SU-DHL-6 (cell line): ENCODE measurements around the gene LDLRAD3.

Source experiments
- H2AFZ ChIP-seq: fragments of 200-600 bp; sonication (generic); 2 replicates; pipeline ENCODE4 v1.6.1; 2014; ENCODE audit warnings: low read depth, mild to moderate bottlenecking, moderate library complexity, mixed read lengths, antibody characterized with exemption, low read length; ENCODE audit not compliant: severe bottlenecking
- H3F3A ChIP-seq: fragments of 200-600 bp; shearing (Covaris generic); 2 replicates; pipeline ENCODE4 v1.6.0; 2016; ENCODE audit warnings: antibody characterized with exemption, mild to moderate bottlenecking; ENCODE audit not compliant: insufficient read depth
- H3K27ac ChIP-seq: fragments of 200-600 bp; sonication (generic); 2 replicates; pipeline ENCODE4 v1.5.1; 2016; ENCODE audit warnings: low read depth, mild to moderate bottlenecking, low read length, moderate library complexity, mixed read lengths
- H3K27me3 ChIP-seq: fragments of 200-600 bp; sonication (generic), shearing (Covaris generic); 2 replicates; pipeline ENCODE4 v1.6.0; 2014; ENCODE audit warnings: mild to moderate bottlenecking, low read length
- H3K36me3 ChIP-seq: fragments of 200-600 bp; sonication (generic); 2 replicates; pipeline ENCODE4 v1.6.1; 2014; ENCODE audit warnings: mild to moderate bottlenecking, low read length, mixed read lengths
- H3K4me2 ChIP-seq: fragments of 300-600, 200-600 bp; shearing (Covaris generic), sonication (generic); 2 replicates; pipeline ENCODE4 v1.6.0; 2014; ENCODE audit warnings: low read length, low read depth, mild to moderate bottlenecking; ENCODE audit not compliant: poor library complexity, severe bottlenecking
- H3K4me3 ChIP-seq: fragments of 200-600 bp; sonication (generic); 2 replicates; pipeline ENCODE4 v1.5.1; 2014; ENCODE audit warnings: antibody characterized with exemption, low read length, mild to moderate bottlenecking, mixed read lengths; ENCODE audit not compliant: insufficient read depth, poor library complexity, severe bottlenecking
- H3K79me2 ChIP-seq: fragments of 200-600 bp; sonication (generic); 2 replicates; pipeline ENCODE4 v1.6.1; 2014; ENCODE audit warnings: mild to moderate bottlenecking, low read length, moderate library complexity; ENCODE audit not compliant: insufficient read depth
- H3K9ac ChIP-seq: fragments of 200-600 bp; sonication (generic); 2 replicates; pipeline ENCODE4 v1.7.0; 2014; ENCODE audit warnings: mild to moderate bottlenecking, low read length
- H3K9me2 ChIP-seq: fragments of 200-600 bp; sonication (generic); replicated peaks from 2 replicates; pipeline ENCODE4 v1.6.1; 2014; ENCODE audit warnings: low read length; ENCODE audit not compliant: insufficient read depth
- H3K9me3 ChIP-seq: fragments of 200-600 bp; sonication (generic); 2 replicates; pipeline ENCODE4 v1.6.1; 2014; ENCODE audit warnings: low read length, mixed read lengths; ENCODE audit not compliant: insufficient read depth
- H4K20me1 ChIP-seq: fragments of 200-600 bp; sonication (generic); 2 replicates; pipeline ENCODE4 v1.6.1; 2014; ENCODE audit warnings: low read depth, mild to moderate bottlenecking, antibody characterized with exemption, low read length, moderate library complexity, mixed read lengths
- CTCF ChIP-seq: fragments of 200-600 bp; sonication (generic); IDR thresholded peaks from one replicate; pipeline ENCODE4 v1.5.1; 2017; ENCODE audit warnings: antibody characterized with exemption, mild to moderate bottlenecking, low read length, moderate library complexity; ENCODE audit not compliant: insufficient read depth, poor library complexity, severe bottlenecking
- EZH2phosphoT487 ChIP-seq: fragments of 200-600 bp; sonication (generic), shearing (Covaris generic); conservative IDR thresholded peaks from 2 replicates; pipeline ENCODE4 v1.6.1; 2018; ENCODE audit warnings: mild to moderate bottlenecking, antibody characterized with exemption, low read length, moderate library complexity, mixed read lengths

LDLRAD3 gene

GRCh38 chr11:36278531-36279282 lies 334.8 kb downstream of the LDLRAD3 start:
- TF ChIP-seq EZH2phosphoT487 (no peak), CTCF (no peak)
- no peaks in the 10 kb centered on the region for H3K9me3 ChIP-seq
- no peaks in the 10 kb centered on the region for H3K27me3 ChIP-seq
- no peaks in the 10 kb centered on the region for H3K9me2 ChIP-seq
- H3K4me2 ChIP-seq: no peak overlapping the region
- H4K20me1 ChIP-seq: no peaks in the 10 kb centered on the region
- no peak overlapping the region for H2AFZ ChIP-seq
- H3K9ac ChIP-seq: no peak overlapping the region
- H3K36me3 ChIP-seq: no peaks in the 10 kb centered on the region
- H3K4me3 ChIP-seq: no peak overlapping the region
- H3K27ac ChIP-seq: no peak overlapping the region
- H3K79me2 ChIP-seq: peaks cover 6% of the 10 kb centered on the region; the same call in 1 of the 2 replicates
- no peaks in the 10 kb centered on the region for H3F3A ChIP-seq

- H3F3A ChIP-seq: no peaks in the 10 kb centered on the region
- H3K27me3 ChIP-seq: no peaks in the 10 kb centered on the region
- H3K4me3 ChIP-seq: no peak overlapping the region
- H3K27ac ChIP-seq: no peak overlapping the region
- peaks cover 6% of the 10 kb centered on the region; the same call in 1 of the 2 replicates for H3K79me2 ChIP-seq
- H4K20me1 ChIP-seq: 0 out of 2 replicates have a peak, but pooled peaks cover 5% of the 10 kb centered on the region
- no peak overlapping the region for H3K4me2 ChIP-seq
- H3K9me3 ChIP-seq: no peaks in the 10 kb centered on the region
- H3K9me2 ChIP-seq: no peaks in the 10 kb centered on the region
- no peaks in the 10 kb centered on the region for H3K36me3 ChIP-seq
- no peak overlapping the region for H2AFZ ChIP-seq
- no peak for TF ChIP-seq EZH2phosphoT487
- no peak for TF ChIP-seq CTCF
- no peak overlapping the region for H3K9ac ChIP-seq
Observed at GRCh38 chr11:36280531-36280930, 336.7 kb downstream of the LDLRAD3 start.
